GM18861 (cell line): ENCODE measurements around the gene SLC33A1.
"Not testable (repeated sequence)": the region's sequence is repeated elsewhere in the genome, so short reads cannot be mapped to it uniquely, and the experiment has no call there.

Experiments
- ATAC-seq: cut with Tn5 transposase; IDR thresholded peaks from one replicate; pipeline ENCODE4 v1.9.1; 2021; ENCODE audit not compliant: unreplicated experiment

Gene SLC33A1

GRCh38 chr3:155854141-155854940 is at the start of gene SLC33A1:
Gene SLC33A1, minus strand, starts transcription at chr3:155854427. Its CDS starts 430 bp downstream, at chr3:155853997.
- peak; percentile 96 for ATAC-seq

DNA sequence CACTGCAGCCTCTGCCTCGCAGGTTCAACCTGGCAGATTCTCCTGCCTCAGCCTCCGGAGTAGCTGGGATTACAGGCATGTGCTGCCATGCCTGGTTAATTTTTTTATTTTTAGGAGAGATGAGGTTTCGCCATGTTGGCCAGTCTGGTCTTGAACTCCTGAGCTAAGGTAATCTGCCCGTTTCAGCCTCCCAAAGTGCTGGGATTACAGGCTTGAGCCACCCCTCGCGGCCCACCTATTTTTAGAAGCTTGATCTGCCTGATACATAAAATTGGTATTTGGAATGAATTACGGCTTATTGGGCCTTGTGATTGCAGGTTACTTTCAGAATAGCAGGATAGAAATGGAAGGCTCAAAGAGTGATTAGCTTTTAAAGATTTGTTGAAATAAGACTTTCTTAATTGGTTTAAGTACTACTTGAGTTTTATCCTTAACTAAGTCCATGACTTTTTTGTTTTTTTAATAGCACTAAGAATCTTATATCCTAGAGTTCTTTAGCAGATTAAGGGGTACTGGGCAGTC is 41.2 kb upstream of the SLC33A1 start:
- no peak for ATAC-seq

- ATAC-seq: no peak
Observed at GRCh38 chr3:155891321-155891720, 37.1 kb upstream of the SLC33A1 start.

DNA sequence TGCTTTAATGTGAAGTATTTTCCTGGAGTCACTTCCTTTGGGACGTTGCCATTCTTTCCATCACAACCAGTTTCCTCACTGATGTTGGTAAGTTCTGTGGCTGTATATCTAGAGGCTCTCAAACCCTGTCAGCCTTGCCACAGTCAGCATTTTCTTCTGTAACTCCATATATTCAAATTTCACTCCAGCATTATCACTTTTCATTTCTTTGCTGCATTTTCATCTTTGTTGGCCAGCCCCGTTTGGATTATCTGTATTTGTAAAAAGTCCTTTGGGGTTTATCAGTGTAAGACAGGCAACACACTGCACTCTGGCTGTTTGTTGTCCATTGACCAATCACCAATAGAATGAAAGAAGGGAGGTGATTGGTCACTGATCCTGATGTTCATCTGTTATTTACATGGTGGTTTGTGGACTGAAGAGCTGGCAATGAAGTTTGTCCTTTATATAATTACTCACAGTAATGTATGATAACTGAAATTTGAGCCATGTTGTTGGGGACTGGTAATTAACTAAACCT is 36.5 kb upstream of the SLC33A1 start:
- ATAC-seq: peak; percentile 59

GRCh38 chr3:155889952-155890351 is 35.7 kb upstream of the SLC33A1 start:
- ATAC-seq: no peak

- no peak for ATAC-seq
Observed at GRCh38 chr3:155889212-155889611, 35.0 kb upstream of the SLC33A1 start.

GRCh38 chr3:155886915-155887314 is 32.7 kb upstream of the SLC33A1 start:
- no peak for ATAC-seq

DNA sequence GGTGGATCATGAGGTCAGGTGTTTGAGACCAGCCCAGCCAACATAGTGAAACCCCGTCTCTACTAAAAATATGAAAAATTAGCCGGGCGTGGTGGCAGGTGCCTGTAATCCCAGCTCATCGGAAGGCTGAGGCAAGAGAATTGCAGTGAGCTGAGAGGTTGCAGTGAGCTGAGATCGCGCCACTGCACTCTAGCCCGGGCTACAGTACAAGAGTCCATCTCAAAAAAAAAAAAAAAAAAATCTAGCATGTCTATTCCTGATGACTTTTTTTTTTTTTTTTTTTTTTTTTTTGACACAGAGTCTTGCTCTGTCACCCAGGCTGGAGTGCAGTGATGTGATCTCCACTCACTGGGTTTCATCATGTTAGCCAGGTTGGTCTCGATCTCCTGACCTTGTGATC is 32.1 kb upstream of the SLC33A1 start:
- ATAC-seq: not testable (repeated sequence)

- ATAC-seq: no peak
Observed at GRCh38 chr3:155885292-155885691, 31.1 kb upstream of the SLC33A1 start.

GRCh38 chr3:155884292-155884691 is 30.1 kb upstream of the SLC33A1 start:
- no peak for ATAC-seq

DNA sequence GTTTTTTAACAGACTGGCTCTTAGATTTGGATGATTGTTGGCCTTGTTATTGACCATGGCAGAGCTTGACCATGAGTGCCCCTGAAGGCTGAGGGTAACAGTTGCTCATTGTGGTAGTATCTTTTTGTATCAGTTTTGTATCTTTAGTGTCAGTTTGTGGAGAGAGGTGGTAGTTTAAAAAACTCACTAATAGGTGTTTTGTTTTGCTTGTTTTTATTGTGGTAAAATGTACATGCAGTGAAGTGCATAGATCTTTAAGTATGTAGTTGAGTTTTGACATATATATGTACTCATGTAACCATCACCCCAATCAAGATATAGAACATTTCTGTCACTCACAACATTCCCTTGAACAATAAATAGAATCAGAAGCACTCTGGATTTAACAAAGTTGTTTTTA is 26.1 kb upstream of the SLC33A1 start:
- peak; percentile 52 for ATAC-seq

GRCh38 chr3:155876503-155876902 is 22.3 kb upstream of the SLC33A1 start:
- ATAC-seq: no peak

DNA sequence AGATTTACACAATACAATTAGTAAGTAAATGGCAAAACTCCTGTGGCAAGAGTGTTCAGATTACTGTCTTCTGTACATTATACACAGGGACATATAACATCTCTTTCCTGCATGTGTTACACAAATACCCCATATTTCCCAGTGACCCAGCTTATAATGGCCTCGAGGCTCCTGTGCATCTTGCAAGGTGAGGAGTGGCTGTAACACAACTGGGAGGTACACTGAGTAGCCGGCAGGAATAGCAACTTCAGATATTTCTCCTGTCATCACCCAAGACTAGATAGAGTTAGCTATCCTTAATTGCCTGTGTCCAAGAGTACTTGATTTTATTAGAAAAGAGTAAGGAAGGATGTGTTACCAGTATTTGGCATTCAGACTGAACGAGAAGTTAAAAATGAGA is 21.8 kb upstream of the SLC33A1 start:
- no peak for ATAC-seq

DNA sequence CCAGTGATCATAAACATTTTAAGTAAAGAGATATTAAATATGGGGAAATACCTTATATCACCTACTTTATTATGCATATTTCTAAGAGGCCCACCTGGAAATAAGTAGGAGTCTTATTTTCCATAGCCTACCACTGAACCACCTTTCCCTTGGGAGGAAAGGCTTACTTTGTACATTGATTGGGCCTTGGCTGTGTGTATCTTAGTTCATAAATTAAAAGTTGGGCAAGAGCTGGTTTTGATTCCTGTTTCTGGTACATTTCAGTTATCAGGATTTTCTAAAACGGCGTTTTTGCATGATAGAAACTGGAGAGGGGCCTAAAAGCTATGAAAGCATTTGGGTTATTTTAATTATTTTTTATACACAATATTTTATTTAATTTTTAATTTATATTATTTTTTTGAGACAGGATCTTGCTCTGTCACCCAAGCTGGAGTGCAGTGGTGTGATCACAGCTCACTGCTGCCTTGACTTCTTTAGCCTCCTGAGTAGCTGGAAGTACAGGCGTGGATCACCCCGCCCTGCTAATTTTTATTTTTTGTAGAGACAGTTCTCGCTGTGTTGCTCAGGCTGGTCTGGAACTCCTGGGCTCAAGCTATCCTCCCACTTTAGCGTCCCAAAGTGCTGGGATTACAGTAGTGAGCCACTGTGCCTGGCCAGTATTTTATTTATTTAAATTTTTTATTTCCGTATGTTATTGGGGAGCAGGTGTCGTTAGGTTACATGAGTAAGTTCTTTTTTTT is 18.8 kb upstream of the SLC33A1 start:
- no peak for ATAC-seq

- peak; percentile 6 for ATAC-seq
Observed at GRCh38 chr3:155871746-155872158, 17.5 kb upstream of the SLC33A1 start.

DNA sequence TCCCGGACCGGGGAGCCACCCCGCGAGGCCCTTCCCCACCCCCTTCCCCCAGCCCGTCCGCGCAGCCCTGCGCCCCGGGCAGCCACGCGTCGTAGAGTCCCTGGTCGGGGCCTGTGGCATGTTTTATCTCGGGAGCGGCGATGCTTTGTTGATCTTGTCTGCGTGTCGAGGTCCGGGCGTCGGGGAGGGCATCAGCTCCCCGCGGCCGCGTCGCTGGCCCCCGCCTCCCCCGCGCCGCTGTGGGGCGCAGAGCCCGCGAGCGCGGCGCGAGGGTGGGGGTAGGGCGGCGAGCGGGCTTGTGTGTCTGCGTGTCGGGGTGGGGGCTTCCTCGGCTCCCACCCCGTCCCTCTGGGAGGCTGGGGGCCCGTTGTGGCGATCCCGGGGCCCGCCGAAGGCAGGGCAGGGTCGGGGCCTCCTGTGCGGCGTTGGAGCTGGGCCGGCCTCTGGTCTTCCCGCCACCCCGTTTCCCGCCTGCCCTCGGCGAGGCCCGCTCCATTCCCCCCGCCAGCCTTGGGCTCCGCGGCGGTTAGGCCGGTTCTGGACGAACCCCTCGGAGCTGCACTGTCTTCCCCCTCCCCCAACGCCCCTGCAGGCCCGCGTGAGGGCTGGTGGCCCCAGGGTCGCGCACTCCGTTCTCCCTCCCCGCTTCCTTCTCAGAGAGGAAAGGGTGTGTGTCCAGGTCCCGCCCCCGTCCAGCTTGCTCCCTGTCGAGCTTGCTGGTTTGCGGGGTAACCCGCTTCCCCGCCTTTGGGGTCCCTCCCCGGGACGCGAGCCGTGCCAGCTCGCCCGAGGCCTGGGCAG is 16.9 kb upstream of the SLC33A1 start:
- peak; percentile 9 for ATAC-seq

GRCh38 chr3:155870133-155870944 is 16.1 kb upstream of the SLC33A1 start, which contains the start of gene GMPS:
Gene GMPS, plus strand, starts transcription at chr3:155870650. Its CDS starts 221 bp downstream, at chr3:155870871.
- ATAC-seq: peak; percentile 92

- ATAC-seq: no peak
Observed at GRCh38 chr3:155869691-155870090, 15.5 kb upstream of the SLC33A1 start.

DNA sequence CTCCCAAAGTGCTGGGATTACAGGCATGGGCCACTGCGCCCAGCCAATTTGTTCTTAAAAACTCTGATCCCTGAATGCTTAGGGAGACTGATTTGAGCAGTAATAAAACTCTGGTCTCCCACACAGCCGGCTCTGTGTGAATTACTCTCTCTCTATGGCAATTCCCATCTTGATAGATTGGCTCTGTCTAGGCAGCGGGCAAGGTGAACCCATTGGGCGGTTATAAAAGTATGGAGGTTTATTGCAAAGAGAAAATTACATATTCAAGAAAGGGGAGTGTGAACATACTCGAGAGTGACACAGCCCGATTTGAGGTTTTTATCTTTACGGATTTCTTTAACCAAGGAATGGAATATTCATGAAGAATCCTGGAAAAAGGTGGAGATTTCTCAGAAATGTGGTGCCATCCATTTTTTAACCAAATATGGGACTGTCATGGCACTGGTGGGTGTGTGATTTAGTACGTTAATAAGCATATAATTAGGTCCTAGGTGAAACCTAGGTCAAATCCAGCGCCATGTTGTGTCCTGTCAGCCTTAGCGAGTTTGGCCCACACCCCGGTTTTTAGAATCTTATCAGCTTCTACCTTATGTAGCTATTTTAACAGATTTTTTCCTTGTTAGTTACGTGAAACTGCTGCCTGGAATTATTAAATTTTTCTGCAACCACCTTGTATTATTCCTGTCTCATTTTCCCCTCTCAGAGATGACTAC is 9.0 kb upstream of the SLC33A1 start:
- no peak for ATAC-seq
